Rectal smooth muscle tissue (tissue), 1 donor: Measurements from ENCODE around the gene MAP2K3.
"Not testable (repeated sequence)": the region's sequence is repeated elsewhere in the genome, so short reads cannot be mapped to it uniquely, and the experiment has no call there.

Source experiments
- H3K27ac ChIP-seq: one replicate; pipeline ENCODE4 v1.7.0; 2013; ENCODE audit warnings: low read depth, low read length, inconsistent platforms
- H3K27me3 ChIP-seq: one replicate; pipeline ENCODE4 v1.7.0; 2013; ENCODE audit warnings: low read length; ENCODE audit not compliant: control insufficient read depth, insufficient read depth
- H3K36me3 ChIP-seq: one replicate; pipeline ENCODE4 v1.7.0; 2013; ENCODE audit warnings: low read length; ENCODE audit not compliant: control insufficient read depth, insufficient read depth
- H3K4me1 ChIP-seq: one replicate; pipeline ENCODE4 v1.7.0; 2013; ENCODE audit warnings: low read length; ENCODE audit not compliant: control insufficient read depth, insufficient read depth
- H3K4me3 ChIP-seq: one replicate; pipeline ENCODE4 v1.7.0; 2013; ENCODE audit warnings: low read length
- H3K9ac ChIP-seq: one replicate; pipeline ENCODE4 v1.7.0; 2013; ENCODE audit warnings: low read length

MAP2K3 gene

GRCh38 chr17:21314261-21314664 is 29.8 kb downstream of the MAP2K3 start:
- not testable (repeated sequence) for H3K27me3 ChIP-seq, H3K9ac ChIP-seq, H3K4me1 ChIP-seq, H3K36me3 ChIP-seq, H3K27ac ChIP-seq, H3K4me3 ChIP-seq

- H3K4me1 ChIP-seq, H3K4me3 ChIP-seq, H3K27ac ChIP-seq, H3K9ac ChIP-seq, H3K27me3 ChIP-seq, H3K36me3 ChIP-seq: not testable (repeated sequence)
Observed at GRCh38 chr17:21314701-21315111, 30.2 kb downstream of the MAP2K3 start.

- H3K27ac ChIP-seq, H3K4me3 ChIP-seq, H3K9ac ChIP-seq, H3K36me3 ChIP-seq, H3K4me1 ChIP-seq, H3K27me3 ChIP-seq: not testable (repeated sequence)
Observed at GRCh38 chr17:21315246-21316000, 30.9 kb downstream of the MAP2K3 start.

GRCh38 chr17:21316212-21316886 is 31.8 kb downstream of the MAP2K3 start:
- H3K4me1 ChIP-seq, H3K36me3 ChIP-seq, H3K4me3 ChIP-seq, H3K9ac ChIP-seq, H3K27me3 ChIP-seq, H3K27ac ChIP-seq: not testable (repeated sequence)

GRCh38 chr17:21316887-21317500 is 32.5 kb downstream of the MAP2K3 start:
- not testable (repeated sequence) for H3K36me3 ChIP-seq, H3K9ac ChIP-seq, H3K4me3 ChIP-seq, H3K27me3 ChIP-seq, H3K4me1 ChIP-seq
- peak overlapping the region; percentile 72 for H3K27ac ChIP-seq

GRCh38 chr17:21317821-21318220 is 33.3 kb downstream of the MAP2K3 start:
- H3K27me3 ChIP-seq, H3K4me3 ChIP-seq, H3K9ac ChIP-seq, H3K36me3 ChIP-seq, H3K27ac ChIP-seq, H3K4me1 ChIP-seq: not testable (repeated sequence)

- Histone ChIP-seq H3K27me3 (no peaks in the 10 kb centered on the region), H3K27ac (no peak overlapping the region), H3K4me3 (no peak overlapping the region), H3K4me1 (no peaks in the 10 kb centered on the region), H3K36me3 (no peaks in the 10 kb centered on the region), H3K9ac (no peak overlapping the region)
Observed at GRCh38 chr17:21318439-21318838, 33.9 kb downstream of the MAP2K3 start.

- not testable (repeated sequence) for H3K27ac ChIP-seq, H3K27me3 ChIP-seq, H3K36me3 ChIP-seq, H3K9ac ChIP-seq, H3K4me3 ChIP-seq, H3K4me1 ChIP-seq
Observed at GRCh38 chr17:21318856-21319255, 34.3 kb downstream of the MAP2K3 start.

GRCh38 chr17:21319256-21319655 is 34.7 kb downstream of the MAP2K3 start:
- H3K9ac ChIP-seq, H3K36me3 ChIP-seq, H3K27me3 ChIP-seq, H3K4me1 ChIP-seq, H3K4me3 ChIP-seq, H3K27ac ChIP-seq: not testable (repeated sequence)

- not testable (repeated sequence) for H3K27me3 ChIP-seq, H3K27ac ChIP-seq, H3K36me3 ChIP-seq
Observed at GRCh38 chr17:21319686-21320375, 35.3 kb downstream of the MAP2K3 start.

GRCh38 chr17:21320430-21320829 is 35.9 kb downstream of the MAP2K3 start:
- not testable (repeated sequence) for H3K27ac ChIP-seq, H3K27me3 ChIP-seq, H3K36me3 ChIP-seq, H3K4me1 ChIP-seq, H3K9ac ChIP-seq, H3K4me3 ChIP-seq

More at GRCh38 chr17:21319686-21320375, 35.3 kb downstream of the MAP2K3 start:
- not testable (repeated sequence) for H3K9ac ChIP-seq, H3K4me1 ChIP-seq, H3K4me3 ChIP-seq

- not testable (repeated sequence) for H3K4me3 ChIP-seq, H3K27me3 ChIP-seq, H3K9ac ChIP-seq, H3K36me3 ChIP-seq, H3K4me1 ChIP-seq, H3K27ac ChIP-seq
Observed at GRCh38 chr17:21321061-21321460, 36.5 kb downstream of the MAP2K3 start.
